ENCODE measurements around the gene ASRGL1.

DNA sequence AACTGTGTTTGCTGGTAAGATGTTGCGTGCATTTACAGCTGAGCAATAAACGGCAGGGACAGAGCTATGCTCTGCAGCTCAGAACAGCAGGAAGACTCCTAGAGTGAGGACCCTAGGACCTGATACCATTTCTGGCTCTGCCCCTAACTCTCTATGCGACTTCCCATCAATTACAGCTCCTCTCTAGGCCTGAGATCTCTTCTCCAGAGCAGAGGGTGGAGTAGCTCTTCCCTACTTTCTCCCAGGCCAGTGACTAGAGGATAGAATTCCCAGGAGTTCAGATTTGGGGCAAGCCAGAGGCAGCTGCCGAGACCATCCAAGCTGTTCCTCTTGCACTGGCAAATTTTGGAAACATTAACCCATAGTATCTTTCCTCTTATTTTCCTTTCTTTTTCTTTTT is 68.8 kb downstream of the ASRGL1 start:
- no peak for TF ChIP-seq POLR2AphosphoS5 (IDR thresholded peaks at IDR 0.05; ENCODE audit: low read depth, low read length)
- TF ChIP-seq, protein P1, sequence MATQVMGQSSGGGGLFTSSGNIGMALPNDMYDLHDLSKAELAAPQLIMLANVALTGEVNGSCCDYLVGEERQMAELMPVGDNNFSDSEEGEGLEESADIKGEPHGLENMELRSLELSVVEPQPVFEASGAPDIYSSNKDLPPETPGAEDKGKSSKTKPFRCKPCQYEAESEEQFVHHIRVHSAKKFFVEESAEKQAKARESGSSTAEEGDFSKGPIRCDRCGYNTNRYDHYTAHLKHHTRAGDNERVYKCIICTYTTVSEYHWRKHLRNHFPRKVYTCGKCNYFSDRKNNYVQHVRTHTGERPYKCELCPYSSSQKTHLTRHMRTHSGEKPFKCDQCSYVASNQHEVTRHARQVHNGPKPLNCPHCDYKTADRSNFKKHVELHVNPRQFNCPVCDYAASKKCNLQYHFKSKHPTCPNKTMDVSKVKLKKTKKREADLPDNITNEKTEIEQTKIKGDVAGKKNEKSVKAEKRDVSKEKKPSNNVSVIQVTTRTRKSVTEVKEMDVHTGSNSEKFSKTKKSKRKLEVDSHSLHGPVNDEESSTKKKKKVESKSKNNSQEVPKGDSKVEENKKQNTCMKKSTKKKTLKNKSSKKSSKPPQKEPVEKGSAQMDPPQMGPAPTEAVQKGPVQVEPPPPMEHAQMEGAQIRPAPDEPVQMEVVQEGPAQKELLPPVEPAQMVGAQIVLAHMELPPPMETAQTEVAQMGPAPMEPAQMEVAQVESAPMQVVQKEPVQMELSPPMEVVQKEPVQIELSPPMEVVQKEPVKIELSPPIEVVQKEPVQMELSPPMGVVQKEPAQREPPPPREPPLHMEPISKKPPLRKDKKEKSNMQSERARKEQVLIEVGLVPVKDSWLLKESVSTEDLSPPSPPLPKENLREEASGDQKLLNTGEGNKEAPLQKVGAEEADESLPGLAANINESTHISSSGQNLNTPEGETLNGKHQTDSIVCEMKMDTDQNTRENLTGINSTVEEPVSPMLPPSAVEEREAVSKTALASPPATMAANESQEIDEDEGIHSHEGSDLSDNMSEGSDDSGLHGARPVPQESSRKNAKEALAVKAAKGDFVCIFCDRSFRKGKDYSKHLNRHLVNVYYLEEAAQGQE (IDR thresholded peaks at IDR 0.05; ENCODE audit: insufficient read depth in 1 of 2, low read depth in 2 of 2, low read length in 2 of 2) = no peak
- no peak for TF ChIP-seq TAF1 (IDR thresholded peaks at IDR 0.05; ENCODE audit: borderline replicate concordance, insufficient read depth, low read length)
- TF ChIP-seq SIN3A (IDR thresholded peaks at IDR 0.05; ENCODE audit: borderline replicate concordance, insufficient read depth, low read length) = no peak

Data from PFSK-1 (cell line).